Osteocyte (in vitro differentiated cells): ENCODE measurements around the gene SLC12A4. TPM values are rescaled to one million over a fixed set of nuclear protein-coding genes. Genes with fewer than 3 reads are reported as not detected.

Source experiments
- DNase-seq: peaks from one replicate; pipeline ENCODE4 v3.0.0; 2021; ENCODE audit warnings: mixed read lengths; ENCODE audit not compliant: unreplicated experiment; ENCODE audit errors: extremely low spot score
- H3K27ac Mint-ChIP-seq: one replicate; pipeline ENCODE4 v1.8.0; 2021; ENCODE audit warnings: mild to moderate bottlenecking, mixed read lengths; ENCODE audit not compliant: unreplicated experiment
- H3K27me3 Mint-ChIP-seq: one replicate; pipeline ENCODE4 v1.8.0; 2021; ENCODE audit warnings: mixed read lengths; ENCODE audit not compliant: unreplicated experiment
- H3K36me3 Mint-ChIP-seq: one replicate; pipeline ENCODE4 v1.8.0; 2021; ENCODE audit warnings: mixed read lengths; ENCODE audit not compliant: unreplicated experiment
- H3K4me1 Mint-ChIP-seq: one replicate; pipeline ENCODE4 v1.8.0; 2021; ENCODE audit warnings: mixed read lengths; ENCODE audit not compliant: unreplicated experiment
- H3K4me3 Mint-ChIP-seq: one replicate; pipeline ENCODE4 v1.8.0; 2021; ENCODE audit warnings: mild to moderate bottlenecking, moderate library complexity, mixed read lengths; ENCODE audit not compliant: unreplicated experiment
- H3K9me3 Mint-ChIP-seq: one replicate; pipeline ENCODE4 v1.8.0; 2021; ENCODE audit warnings: mixed read lengths; ENCODE audit not compliant: unreplicated experiment
- CTCF ChIP-seq: fragments of 200-600 bp; sonication (generic); IDR thresholded peaks from 2 replicates; pipeline ENCODE4 v1.5.0; 2021; ENCODE audit warnings: antibody characterized with exemption, mild to moderate bottlenecking, moderate library complexity
- total RNA-seq: library from RNA; stranded (reverse); gene quantifications from 2 replicates; pipeline ENCODE4 v1.2.1, GENCODE V29; 2021

SLC12A4 gene
- total RNA-seq, 1 donor from 2014 or later = 90.7 TPM

- H3K27me3 Mint-ChIP-seq = no peaks in the 10 kb centered on the region
- no peaks in the 10 kb centered on the region for H3K36me3 Mint-ChIP-seq
- no peaks in the 10 kb centered on the region for H3K9me3 Mint-ChIP-seq
- DNase-seq = no peak
- H3K27ac Mint-ChIP-seq = no peak overlapping the region
- TF ChIP-seq CTCF = no peak
- peaks cover 6% of the 10 kb centered on the region for H3K4me1 Mint-ChIP-seq
- H3K4me3 Mint-ChIP-seq = no peak overlapping the region
Observed at GRCh38 chr16:67990018-67990386, 21.6 kb upstream of the SLC12A4 start.

- H3K9me3 Mint-ChIP-seq = no peaks in the 10 kb centered on the region
- H3K4me3 Mint-ChIP-seq = no peak overlapping the region
- TF ChIP-seq CTCF = no peak
- H3K27me3 Mint-ChIP-seq = no peaks in the 10 kb centered on the region
- H3K4me1 Mint-ChIP-seq = peaks cover 8% of the 10 kb centered on the region
- no peaks in the 10 kb centered on the region for H3K36me3 Mint-ChIP-seq
- H3K27ac Mint-ChIP-seq = no peak overlapping the region
- no peak for DNase-seq
Observed at GRCh38 chr16:67989322-67990017, 21.0 kb upstream of the SLC12A4 start.

- Mint-ChIP-seq H3K27me3 (peaks cover under 1% of the 10 kb centered on the region), H3K4me1 (peaks cover 6% of the 10 kb centered on the region), H3K36me3 (no peaks in the 10 kb centered on the region), H3K27ac (no peak overlapping the region), H3K4me3 (no peak overlapping the region), H3K9me3 (no peaks in the 10 kb centered on the region)
- DNase-seq = no peak
- no peak for TF ChIP-seq CTCF
Observed at GRCh38 chr16:67988675-67989074, 20.2 kb upstream of the SLC12A4 start.

GRCh38 chr16:67987460-67988160 is 19.2 kb upstream of the SLC12A4 start:
- DNase-seq = no peak
- Mint-ChIP-seq H3K4me3 (no peak overlapping the region), H3K9me3 (no peaks in the 10 kb centered on the region), H3K36me3 (no peaks in the 10 kb centered on the region), H3K27ac (no peak overlapping the region), H3K4me1 (peaks cover 2% of the 10 kb centered on the region), H3K27me3 (peaks cover 6% of the 10 kb centered on the region)
- TF ChIP-seq CTCF = no peak

GRCh38 chr16:67986949-67987348 is 18.5 kb upstream of the SLC12A4 start:
- Mint-ChIP-seq H3K4me3 (no peak overlapping the region), H3K36me3 (no peaks in the 10 kb centered on the region), H3K9me3 (no peaks in the 10 kb centered on the region), H3K27ac (no peak overlapping the region), H3K27me3 (peaks cover 6% of the 10 kb centered on the region), H3K4me1 (peaks cover 2% of the 10 kb centered on the region)
- DNase-seq = no peak
- no peak for TF ChIP-seq CTCF
